ENCODE measurements around the gene ASCC2.

DNA sequence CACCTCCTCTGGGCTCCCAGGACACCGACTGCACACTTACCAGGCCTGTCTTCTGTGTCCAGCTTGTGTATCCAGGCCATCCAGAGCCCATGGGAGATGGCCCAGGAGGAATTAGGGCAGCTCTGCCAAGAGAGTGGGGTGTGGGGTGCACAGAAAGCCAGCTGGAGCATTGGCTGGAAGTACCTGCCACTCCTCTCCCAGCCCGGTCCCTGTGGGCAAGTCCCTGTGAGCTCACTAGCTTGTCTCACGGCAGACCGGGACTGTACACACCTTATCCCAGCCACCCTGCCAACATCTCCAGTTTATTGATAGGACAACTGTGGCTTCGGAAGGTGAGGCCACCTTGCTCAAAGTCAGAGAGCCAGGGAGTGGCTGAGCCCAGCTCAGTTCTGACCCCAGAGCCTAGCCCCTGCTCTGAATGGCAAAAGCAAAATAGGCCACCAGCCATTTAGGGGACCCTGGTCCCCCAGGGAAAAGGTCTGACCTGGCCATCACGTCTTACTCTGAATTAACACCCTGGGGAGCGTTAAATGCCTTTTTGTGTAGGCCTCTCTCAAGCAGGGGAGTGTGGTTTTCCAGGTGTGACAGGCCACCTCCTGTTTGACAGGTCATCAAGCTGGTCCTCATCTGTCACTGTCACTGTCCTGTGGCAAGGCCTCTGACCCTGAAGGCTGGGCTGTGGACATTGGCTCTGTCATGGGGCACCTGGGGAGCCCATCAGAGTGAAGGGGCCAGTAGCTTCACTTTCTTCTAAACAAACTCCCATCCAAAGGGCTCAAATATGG is 55.8 kb downstream of the ASCC2 start:
- TF ChIP-seq, protein P1, sequence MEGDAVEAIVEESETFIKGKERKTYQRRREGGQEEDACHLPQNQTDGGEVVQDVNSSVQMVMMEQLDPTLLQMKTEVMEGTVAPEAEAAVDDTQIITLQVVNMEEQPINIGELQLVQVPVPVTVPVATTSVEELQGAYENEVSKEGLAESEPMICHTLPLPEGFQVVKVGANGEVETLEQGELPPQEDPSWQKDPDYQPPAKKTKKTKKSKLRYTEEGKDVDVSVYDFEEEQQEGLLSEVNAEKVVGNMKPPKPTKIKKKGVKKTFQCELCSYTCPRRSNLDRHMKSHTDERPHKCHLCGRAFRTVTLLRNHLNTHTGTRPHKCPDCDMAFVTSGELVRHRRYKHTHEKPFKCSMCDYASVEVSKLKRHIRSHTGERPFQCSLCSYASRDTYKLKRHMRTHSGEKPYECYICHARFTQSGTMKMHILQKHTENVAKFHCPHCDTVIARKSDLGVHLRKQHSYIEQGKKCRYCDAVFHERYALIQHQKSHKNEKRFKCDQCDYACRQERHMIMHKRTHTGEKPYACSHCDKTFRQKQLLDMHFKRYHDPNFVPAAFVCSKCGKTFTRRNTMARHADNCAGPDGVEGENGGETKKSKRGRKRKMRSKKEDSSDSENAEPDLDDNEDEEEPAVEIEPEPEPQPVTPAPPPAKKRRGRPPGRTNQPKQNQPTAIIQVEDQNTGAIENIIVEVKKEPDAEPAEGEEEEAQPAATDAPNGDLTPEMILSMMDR (IDR thresholded peaks at IDR 0.05): no peak
- no peak for TF ChIP-seq POLR2A (IDR thresholded peaks at IDR 0.05)
